ENCODE data around the gene RETN. TPM values are rescaled to one million over a fixed set of nuclear protein-coding genes. Genes with fewer than 3 reads are reported as not detected.

RETN gene
- total and polyA plus RNA-seq, 5 donors: 0.49 to 7.2 (median 1.2) TPM; not detected in 1

Other genes starting within 250 kb of the RETN start
- gene PEX11G, start 180.0 kb upstream of the RETN start, total RNA-seq: 1 to 10 TPM; 1.5 to 2.5 (median 2.3) TPM
- 3.2 TPM for gene PEX11G, start 180.0 kb upstream of the RETN start, polyA plus RNA-seq
- gene ZNF358, start 152.9 kb upstream of the RETN start, total RNA-seq: 100 to 1,000 TPM; 101 to 120 (median 115) TPM
- gene ZNF358, start 152.9 kb upstream of the RETN start, polyA plus RNA-seq: 143 TPM
- gene MCOLN1, start 146.4 kb upstream of the RETN start, total RNA-seq: 10 to 100 TPM; 19.5 to 24.4 (median 21.8) TPM
- gene MCOLN1, start 146.4 kb upstream of the RETN start, polyA plus RNA-seq: 20.7 TPM
- gene PNPLA6, start 133.3 kb upstream of the RETN start, total RNA-seq: 10 to 100 TPM; 53.4 to 70.9 (median 65.4) TPM
- 33.5 TPM for gene PNPLA6, start 133.3 kb upstream of the RETN start, polyA plus RNA-seq
- under 1 TPM; 0.20 to 0.71 (median 0.38) TPM for gene CAMSAP3, start 73.2 kb upstream of the RETN start, total RNA-seq
- 0.29 TPM for gene CAMSAP3, start 73.2 kb upstream of the RETN start, polyA plus RNA-seq
- gene XAB2, start 39.5 kb upstream of the RETN start, total RNA-seq: 10 to 100 TPM; 18.9 to 27.3 (median 26.0) TPM
- gene XAB2, start 39.5 kb upstream of the RETN start, polyA plus RNA-seq: 19.0 TPM
- gene PET100, start 39.3 kb upstream of the RETN start, total RNA-seq: 100 to 1,000 TPM; 136 to 194 (median 167) TPM
- gene PET100, start 39.3 kb upstream of the RETN start, polyA plus RNA-seq: 191 TPM
- not detected for gene PCP2, start 35.3 kb upstream of the RETN start, total RNA-seq
- gene PCP2, start 35.3 kb upstream of the RETN start, polyA plus RNA-seq: 0.34 TPM
- 10 to 100 TPM in 1 of 4 donors, 1 to 10 TPM in 3; 6.8 to 12.1 (median 9.2) TPM for gene STXBP2, start 31.9 kb upstream of the RETN start, total RNA-seq
- gene STXBP2, start 31.9 kb upstream of the RETN start, polyA plus RNA-seq: 5.0 TPM
- gene MCEMP1, start 8.0 kb downstream of the RETN start, total RNA-seq: under 1 TPM; 0.17 to 0.85 (median 0.47) TPM
- gene MCEMP1, start 8.0 kb downstream of the RETN start, polyA plus RNA-seq: 0.50 TPM
- 100 to 1,000 TPM in 1 of 4 donors, 10 to 100 TPM in 3; 94.8 to 121 (median 97.1) TPM for gene TRAPPC5, start 11.8 kb downstream of the RETN start, total RNA-seq
- gene TRAPPC5, start 11.8 kb downstream of the RETN start, polyA plus RNA-seq: 93.4 TPM
- not detected for gene FCER2, start 33.1 kb downstream of the RETN start, total RNA-seq
- gene FCER2, start 33.1 kb downstream of the RETN start, polyA plus RNA-seq: 0.09 TPM
- gene CLEC4G, start 63.1 kb downstream of the RETN start, total RNA-seq: 1 to 10 TPM in 2 of 4 donors, under 1 TPM in 2; 0.54 to 1.6 (median 1.1) TPM
- 0.32 TPM for gene CLEC4G, start 63.1 kb downstream of the RETN start, polyA plus RNA-seq
- 10 to 100 TPM in 1 of 4 donors, 1 to 10 TPM in 3; 3.7 to 10.7 (median 9.1) TPM for gene CD209, start 78.5 kb downstream of the RETN start, total RNA-seq
- 0.68 TPM for gene CD209, start 78.5 kb downstream of the RETN start, polyA plus RNA-seq
- gene CLEC4M, start 94.2 kb downstream of the RETN start, total RNA-seq: not detected
- gene CLEC4M, start 94.2 kb downstream of the RETN start, polyA plus RNA-seq: not detected
- 10 to 100 TPM; 17.7 to 20.5 (median 18.6) TPM for gene EVI5L, start 161.2 kb downstream of the RETN start, total RNA-seq
- 22.2 TPM for gene EVI5L, start 161.2 kb downstream of the RETN start, polyA plus RNA-seq
- under 1 TPM in 2 of 4 donors, not detected in 2; 0.29 to 0.34 TPM for gene PRR36, start 205.3 kb downstream of the RETN start, total RNA-seq
- gene PRR36, start 205.3 kb downstream of the RETN start, polyA plus RNA-seq: 0.11 TPM
- 1 to 10 TPM in 2 of 4 donors, under 1 TPM in 2; 0.93 to 1.2 (median 0.97) TPM for gene LRRC8E, start 219.5 kb downstream of the RETN start, total RNA-seq
- 0.36 TPM for gene LRRC8E, start 219.5 kb downstream of the RETN start, polyA plus RNA-seq
- gene MAP2K7, start 234.8 kb downstream of the RETN start, total RNA-seq: 10 to 100 TPM; 23.2 to 32.6 (median 28.5) TPM
- 26.9 TPM for gene MAP2K7, start 234.8 kb downstream of the RETN start, polyA plus RNA-seq
- gene TGFBR3L, start 245.8 kb downstream of the RETN start, total RNA-seq: 10 to 100 TPM in 3 of 4 donors, 1 to 10 TPM in 1; 8.0 to 17.6 (median 14.5) TPM
- gene TGFBR3L, start 245.8 kb downstream of the RETN start, polyA plus RNA-seq: 2.4 TPM

Measured in right cardiac atrium (tissue), 5 donors.